Lower lobe of right lung (tissue), 2 donors: ENCODE data around the gene PDHA1. TPM values are rescaled to one million over a fixed set of nuclear protein-coding genes. Genes with fewer than 3 reads are reported as not detected.

ENCODE experiments used
- ATAC-seq, 2 donors: fragments of 200-7000 bp; cut with Tn5 transposase; one replicate each; pipeline ENCODE4 v1.9.1; 2020 to 2022; ENCODE audit warnings: mild to moderate bottlenecking in 2 of 2, moderate library complexity in 2 of 2
- DNase-seq: peaks from one replicate; pipeline ENCODE4 v3.0.0-alpha.2; 2020
- H3K27ac ChIP-seq: fragments of 200-600 bp; one replicate; pipeline ENCODE4 v1.8.0; 2022
- H3K27me3 ChIP-seq: fragments of 200-600 bp; one replicate; pipeline ENCODE4 v1.8.0; 2022; ENCODE audit warnings: low read depth
- H3K36me3 ChIP-seq: fragments of 200-600 bp; one replicate; pipeline ENCODE4 v1.8.0; 2022; ENCODE audit warnings: mild to moderate bottlenecking
- H3K4me1 ChIP-seq: fragments of 200-600 bp; one replicate; pipeline ENCODE4 v1.8.0; 2022
- H3K4me3 ChIP-seq: fragments of 200-600 bp; one replicate; pipeline ENCODE4 v1.8.0; 2022; ENCODE audit warnings: mild to moderate bottlenecking
- H3K9me3 ChIP-seq: fragments of 200-600 bp; one replicate; pipeline ENCODE4 v1.8.0; 2022
- intact Hi-C: fragments of 100-400 bp; cut with DNase I; formaldehyde crosslinking; loops from one replicate; pipeline ENCODE4 v1.11.0; 2022
- total RNA-seq: library from RNA; stranded (reverse); fragmentation: NEBNext Ultra II Directional; extraction: Animal tissue kit (Norgen Biotek cat#: 25700); gene quantifications from one replicate; pipeline ENCODE4 v1.2.1, GENCODE V29; 2021
- TF ChIP-seq, protein P1 (sequence below): fragments of 200-600 bp; IDR thresholded peaks from one replicate; pipeline ENCODE4 v1.8.0; 2022; ENCODE audit warnings: antibody characterized with exemption, mild to moderate bottlenecking
- donor health status: DM: no; HTN: yes; CAD: no; lungs with severe emphysema.

The PDHA1 gene
- total RNA-seq, 1 donor from 2014 or later, result 119 TPM

DNA sequence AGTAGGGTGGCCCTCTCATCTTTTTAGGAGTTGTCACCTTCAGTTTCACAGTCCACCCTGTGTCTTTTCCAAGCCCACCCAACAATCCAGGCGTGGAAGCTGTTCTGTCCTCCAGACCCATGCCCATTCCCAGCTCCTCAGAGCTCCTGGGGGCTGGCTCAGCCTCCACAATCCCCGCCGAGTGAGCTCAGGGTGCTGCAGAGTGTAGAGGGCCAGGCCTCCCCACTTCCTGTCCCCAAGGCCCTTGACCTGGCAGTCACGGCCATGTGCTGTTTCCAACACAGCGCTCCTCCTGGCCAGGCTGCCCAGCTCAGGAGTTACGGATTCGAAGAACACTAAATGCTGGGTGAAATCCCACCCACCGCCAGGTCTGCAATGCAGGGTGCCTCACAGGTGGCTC is 31.8 kb downstream of the PDHA1 start:
- Histone ChIP-seq H3K4me3 (no peak overlapping the region), H3K9me3 (no peaks in the 10 kb centered on the region), H3K27me3 (no peaks in the 10 kb centered on the region), H3K36me3 (no peaks in the 10 kb centered on the region), H3K4me1 (no peaks in the 10 kb centered on the region), H3K27ac (no peak overlapping the region)
- TF ChIP-seq, protein P1, sequence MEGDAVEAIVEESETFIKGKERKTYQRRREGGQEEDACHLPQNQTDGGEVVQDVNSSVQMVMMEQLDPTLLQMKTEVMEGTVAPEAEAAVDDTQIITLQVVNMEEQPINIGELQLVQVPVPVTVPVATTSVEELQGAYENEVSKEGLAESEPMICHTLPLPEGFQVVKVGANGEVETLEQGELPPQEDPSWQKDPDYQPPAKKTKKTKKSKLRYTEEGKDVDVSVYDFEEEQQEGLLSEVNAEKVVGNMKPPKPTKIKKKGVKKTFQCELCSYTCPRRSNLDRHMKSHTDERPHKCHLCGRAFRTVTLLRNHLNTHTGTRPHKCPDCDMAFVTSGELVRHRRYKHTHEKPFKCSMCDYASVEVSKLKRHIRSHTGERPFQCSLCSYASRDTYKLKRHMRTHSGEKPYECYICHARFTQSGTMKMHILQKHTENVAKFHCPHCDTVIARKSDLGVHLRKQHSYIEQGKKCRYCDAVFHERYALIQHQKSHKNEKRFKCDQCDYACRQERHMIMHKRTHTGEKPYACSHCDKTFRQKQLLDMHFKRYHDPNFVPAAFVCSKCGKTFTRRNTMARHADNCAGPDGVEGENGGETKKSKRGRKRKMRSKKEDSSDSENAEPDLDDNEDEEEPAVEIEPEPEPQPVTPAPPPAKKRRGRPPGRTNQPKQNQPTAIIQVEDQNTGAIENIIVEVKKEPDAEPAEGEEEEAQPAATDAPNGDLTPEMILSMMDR, result no peak
- no peak for DNase-seq
- ATAC-seq, result no peak
- intact Hi-C loops, result no loop called here

DNA sequence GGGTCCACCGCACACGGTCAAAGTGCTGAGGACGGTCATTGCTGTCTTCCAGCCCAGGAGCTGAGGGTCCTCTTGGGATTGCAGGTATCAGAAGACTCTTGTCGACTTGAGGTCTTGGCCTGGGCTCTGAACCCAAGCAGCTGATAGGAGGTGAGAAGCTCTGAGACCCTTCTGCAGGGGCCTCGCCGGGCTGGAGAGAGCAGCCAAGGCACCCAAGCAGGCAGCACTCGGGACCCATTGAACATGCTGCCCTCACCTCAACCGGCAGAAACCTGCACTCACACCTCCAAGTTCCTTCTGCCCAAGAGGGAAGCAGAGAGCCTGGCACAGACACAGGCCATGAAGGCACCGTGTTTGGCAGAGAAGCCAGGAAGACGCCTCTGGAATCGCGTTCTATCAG is 34.1 kb downstream of the PDHA1 start:
- ATAC-seq, result no peak
- TF ChIP-seq, protein P1, result no peak
- no peaks in the 10 kb centered on the region for H3K4me1 ChIP-seq
- no peak overlapping the region for H3K27ac ChIP-seq
- no peaks in the 10 kb centered on the region for H3K27me3 ChIP-seq
- H3K4me3 ChIP-seq, result no peak overlapping the region
- no peaks in the 10 kb centered on the region for H3K36me3 ChIP-seq
- no peak for DNase-seq
- intact Hi-C loops, result no loop called here
- H3K9me3 ChIP-seq, result no peaks in the 10 kb centered on the region

- no peak overlapping the region for H3K4me3 ChIP-seq
- no peaks in the 10 kb centered on the region for H3K27me3 ChIP-seq
- intact Hi-C loops, result no loop called here
- H3K4me1 ChIP-seq, result no peaks in the 10 kb centered on the region
- H3K9me3 ChIP-seq, result no peaks in the 10 kb centered on the region
- H3K36me3 ChIP-seq, result no peaks in the 10 kb centered on the region
- H3K27ac ChIP-seq, result no peak overlapping the region
- DNase-seq, result no peak
- no peak for ATAC-seq
- TF ChIP-seq, protein P1, result no peak
Measured at GRCh38 chrX:19381326-19381725, 37.6 kb downstream of the PDHA1 start.

- TF ChIP-seq, protein P1, result peak; percentile 46
- H3K27ac ChIP-seq, result no peak overlapping the region
- no peaks in the 10 kb centered on the region for H3K36me3 ChIP-seq
- H3K4me3 ChIP-seq, result no peak overlapping the region
- intact Hi-C loops, result no loop called here
- ATAC-seq (peak; percentile 80 to 81), DNase-seq (peak; percentile 62)
- no peaks in the 10 kb centered on the region for H3K27me3 ChIP-seq
- no peaks in the 10 kb centered on the region for H3K9me3 ChIP-seq
- H3K4me1 ChIP-seq, result no peaks in the 10 kb centered on the region
Measured at GRCh38 chrX:19382555-19383145, 38.9 kb downstream of the PDHA1 start.

- no peak for DNase-seq
- Histone ChIP-seq H3K27ac (no peak overlapping the region), H3K4me1 (no peaks in the 10 kb centered on the region), H3K9me3 (no peaks in the 10 kb centered on the region), H3K27me3 (no peaks in the 10 kb centered on the region), H3K36me3 (no peaks in the 10 kb centered on the region), H3K4me3 (no peak overlapping the region)
- intact Hi-C loops, result no loop called here
- TF ChIP-seq, protein P1, result no peak
- no peak for ATAC-seq
Measured at GRCh38 chrX:19386679-19387078, 43.0 kb downstream of the PDHA1 start.
